H9 (cell line): ENCODE data around the gene KIF22. TPM values are rescaled to one million over a fixed set of nuclear protein-coding genes. Genes with fewer than 3 reads are reported as not detected.
"Not testable (repeated sequence)": the region's sequence is repeated elsewhere in the genome, so short reads cannot be mapped to it uniquely, and the experiment has no call there.

Experiments used
- DNase-seq: peaks from one replicate; pipeline ENCODE4 v3.0.0-alpha.2; 2017
- H2AFZ ChIP-seq: one replicate; pipeline ENCODE4 v1.6.1; 2013; ENCODE audit warnings: mild to moderate bottlenecking, low read length, control low read depth, moderate library complexity
- H2AK5ac ChIP-seq: 2 replicates; pipeline ENCODE4 v1.6.1; 2013; ENCODE audit warnings: low read length, control low read depth, mixed read lengths; ENCODE audit not compliant: insufficient read length
- H2BK120ac ChIP-seq: one replicate; pipeline ENCODE4 v1.6.1; 2013; ENCODE audit warnings: low read depth, mild to moderate bottlenecking, low read length, control low read depth, inconsistent platforms; ENCODE audit not compliant: poor library complexity, severe bottlenecking
- H2BK12ac ChIP-seq: 2 replicates; pipeline ENCODE4 v1.6.1; 2013; ENCODE audit warnings: low read length, control low read depth, mixed read lengths, low read depth; ENCODE audit not compliant: insufficient read length
- H2BK15ac ChIP-seq: 2 replicates; pipeline ENCODE4 v1.6.1; 2013; ENCODE audit warnings: low read depth, low read length, control low read depth
- H2BK20ac ChIP-seq: one replicate; pipeline ENCODE4 v1.6.1; 2013; ENCODE audit warnings: low read depth, mild to moderate bottlenecking, low read length, control low read depth, inconsistent platforms; ENCODE audit not compliant: poor library complexity, severe bottlenecking
- H2BK5ac ChIP-seq: 2 replicates; pipeline ENCODE4 v1.6.1; 2013; ENCODE audit warnings: low read length, control low read depth, mixed read lengths; ENCODE audit not compliant: insufficient read length
- H3K14ac ChIP-seq: 2 replicates; pipeline ENCODE4 v1.6.1; 2013; ENCODE audit warnings: low read length, control low read depth; ENCODE audit not compliant: insufficient read depth
- H3K18ac ChIP-seq: 2 replicates; pipeline ENCODE4 v1.6.1; 2013; ENCODE audit warnings: low read depth, mild to moderate bottlenecking, mixed read lengths, low read length, control low read depth; ENCODE audit not compliant: insufficient read length
- H3K23ac ChIP-seq: 2 replicates; pipeline ENCODE4 v1.6.1; 2013; ENCODE audit warnings: low read length, control low read depth, mixed read lengths, low read depth; ENCODE audit not compliant: insufficient read length
- H3K23me2 ChIP-seq: 2 replicates; pipeline ENCODE4 v1.6.1; 2013; ENCODE audit warnings: low read depth, mild to moderate bottlenecking, mixed read lengths, low read length, control low read depth; ENCODE audit not compliant: insufficient read length, poor library complexity, severe bottlenecking
- H3K27ac ChIP-seq: 2 replicates; pipeline ENCODE4 v1.5.1; 2013; ENCODE audit warnings: low read length, control low read depth, mixed read lengths, low read depth; ENCODE audit not compliant: insufficient read length
- H3K27me3 ChIP-seq: 2 replicates; pipeline ENCODE4 v1.6.1; 2013; ENCODE audit warnings: low read length, control low read depth, inconsistent platforms; ENCODE audit not compliant: insufficient read depth
- H3K4ac ChIP-seq: 2 replicates; pipeline ENCODE4 v1.6.1; 2013; ENCODE audit warnings: low read depth, mild to moderate bottlenecking, control low read depth, inconsistent platforms, low read length, moderate library complexity
- H3K4me1 ChIP-seq: 2 replicates; pipeline ENCODE4 v1.6.1; 2013; ENCODE audit warnings: low read length, control low read depth, inconsistent platforms; ENCODE audit not compliant: insufficient read depth
- H3K4me2 ChIP-seq: 2 replicates; pipeline ENCODE4 v1.6.1; 2013; ENCODE audit warnings: low read length, control low read depth, mixed read lengths; ENCODE audit not compliant: insufficient read length, insufficient read depth
- H3K56ac ChIP-seq: 2 replicates; pipeline ENCODE4 v1.6.1; 2013; ENCODE audit warnings: low read depth, mild to moderate bottlenecking, mixed read lengths, low read length, control low read depth; ENCODE audit not compliant: insufficient read length
- H3K79me1 ChIP-seq: 2 replicates; pipeline ENCODE4 v1.6.1; 2013; ENCODE audit warnings: low read depth, mild to moderate bottlenecking, moderate library complexity, low read length, control low read depth, inconsistent platforms; ENCODE audit not compliant: insufficient read depth, poor library complexity, severe bottlenecking
- H3K79me2 ChIP-seq: 2 replicates; pipeline ENCODE4 v1.6.1; 2013; ENCODE audit warnings: low read length, control low read depth, inconsistent platforms; ENCODE audit not compliant: insufficient read depth
- H3K9ac ChIP-seq: 2 replicates; pipeline ENCODE4 v1.6.1; 2013; ENCODE audit warnings: low read length, control low read depth, mixed read lengths; ENCODE audit not compliant: insufficient read length; ENCODE audit errors: extremely low read depth
- H3K9me3 ChIP-seq: one replicate; pipeline ENCODE4 v1.6.1; 2013; ENCODE audit warnings: low read depth, low read length, inconsistent platforms; ENCODE audit not compliant: control insufficient read depth
- H3T11ph ChIP-seq: one replicate; pipeline ENCODE4 v1.6.1; 2013; ENCODE audit warnings: mild to moderate bottlenecking, low read length, control low read depth, inconsistent platforms
- H4K20me1 ChIP-seq: one replicate; pipeline ENCODE4 v1.6.1; 2013; ENCODE audit not compliant: control insufficient read depth, insufficient read length, insufficient read depth
- H4K5ac ChIP-seq: 2 replicates; pipeline ENCODE4 v1.6.1; 2013; ENCODE audit warnings: low read depth, mild to moderate bottlenecking, mixed read lengths, low read length, control low read depth; ENCODE audit not compliant: insufficient read length
- H4K8ac ChIP-seq: replicated peaks from 2 replicates; pipeline ENCODE4 v1.6.1; 2013; ENCODE audit warnings: low read length, control low read depth, mixed read lengths, low read depth; ENCODE audit not compliant: insufficient read length
- H4K91ac ChIP-seq: 2 replicates; pipeline ENCODE4 v1.6.1; 2013; ENCODE audit warnings: low read depth, mild to moderate bottlenecking, moderate library complexity, mixed read lengths, low read length, control low read depth; ENCODE audit not compliant: insufficient read length
- H3K27ac Mint-ChIP-seq, 3 experiments: 2 replicates in 2 of 3; 3 replicates in 1 of 3; pipeline ENCODE4 v1.8.0; 2020 to 2021; ENCODE audit warnings: mixed read lengths in 3 of 3, mild to moderate bottlenecking in 1 of 3, moderate library complexity in 1 of 3
- H3K27me3 Mint-ChIP-seq: 2 replicates; pipeline ENCODE4 v1.8.0; 2021; ENCODE audit warnings: low read depth, mild to moderate bottlenecking, moderate library complexity, mixed read lengths
- H3K36me3 Mint-ChIP-seq, 3 experiments: 2 replicates in 2 of 3; 3 replicates in 1 of 3; pipeline ENCODE4 v1.8.0; 2020 to 2021; ENCODE audit warnings: low read depth in 3 of 3, mixed read lengths in 3 of 3; ENCODE audit not compliant: insufficient read depth in 1 of 3
- H3K4me1 Mint-ChIP-seq, 2 experiments: 2 replicates each; pipeline ENCODE4 v1.8.0; 2020; ENCODE audit warnings: mixed read lengths in 2 of 2
- H3K4me3 Mint-ChIP-seq, 2 experiments: 2 replicates in 1 of 2; 3 replicates in 1 of 2; pipeline ENCODE4 v1.8.0; 2020 to 2021; ENCODE audit warnings: mild to moderate bottlenecking in 2 of 2, mixed read lengths in 2 of 2, moderate library complexity in 1 of 2
- H3K9me3 Mint-ChIP-seq, 2 experiments: 2 replicates in 1 of 2; 3 replicates in 1 of 2; pipeline ENCODE4 v1.8.0; 2020; ENCODE audit warnings: mild to moderate bottlenecking in 2 of 2, mixed read lengths in 2 of 2, moderate library complexity in 1 of 2
- WGBS: extraction: QIAGEN DNeasy Blood & Tissue Kit; methylation state at CpG from one replicate; pipeline ENCODE4 v1.1.7; 2013; ENCODE audit warnings: missing lambda C conversion rate, low lambda C conversion rate, mixed read lengths; ENCODE audit not compliant: insufficient read length; ENCODE audit errors: extremely low coverage; 5-methylcytosine and 5-hydroxymethylcytosine counted together
- total RNA-seq: library from RNA; stranded (reverse); gene quantifications from 2 replicates; pipeline ENCODE4 v1.2.1, GENCODE V29; 2021
- TF ChIP-seq, protein P1 (sequence below): fragments of 200-600 bp; sonication (generic); conservative IDR thresholded peaks from 3 replicates; pipeline ENCODE4 v1.8.0; 2021; ENCODE audit warnings: antibody characterized with exemption, mild to moderate bottlenecking

Gene KIF22
- total RNA-seq, 1 experiment from 2014 or later, result 151 TPM

DNA sequence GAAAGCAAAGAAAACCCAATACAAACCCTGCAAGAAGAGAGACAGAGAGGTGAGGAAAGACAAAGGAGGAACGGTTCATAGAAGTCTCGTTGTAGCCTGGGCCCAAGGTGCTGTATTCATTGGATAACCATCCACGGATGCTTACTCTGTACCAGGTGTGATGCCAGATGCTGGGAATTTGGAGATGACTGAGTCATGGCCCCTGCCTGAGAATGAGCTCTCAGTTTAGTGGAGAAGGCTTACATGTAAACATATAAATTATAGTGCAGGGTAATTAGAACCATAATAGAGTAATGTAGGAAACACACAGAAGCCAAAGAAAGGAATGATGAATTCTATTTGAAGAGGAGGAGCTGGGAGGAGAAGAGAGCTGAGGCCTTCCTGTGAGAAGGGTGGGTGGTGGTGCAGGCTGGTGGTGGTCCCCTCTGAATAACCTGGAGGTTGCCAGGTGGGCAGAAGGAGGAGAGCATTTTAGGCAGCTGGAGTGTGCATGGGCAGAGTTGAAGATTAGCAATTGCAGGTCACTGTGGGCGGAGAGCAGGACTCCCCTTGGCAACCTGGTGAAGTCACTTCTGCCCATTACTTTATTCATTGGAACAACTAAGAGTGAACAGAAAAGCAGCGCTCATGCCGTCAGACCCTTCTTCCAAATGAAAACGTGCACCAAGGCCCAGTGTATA, 20.2 kb upstream of the KIF22 start:
- Histone ChIP-seq H3K18ac (no peak overlapping the region), H2BK5ac (no peak overlapping the region), H4K5ac (no peak overlapping the region), H3K27ac (no peak overlapping the region), H4K20me1 (no peaks in the 10 kb centered on the region), H2BK120ac (no peak overlapping the region), H3K79me2 (no peaks in the 10 kb centered on the region), H3K4me1 (no peaks in the 10 kb centered on the region), H3K4ac (no peak overlapping the region), H4K8ac (no peak overlapping the region), H3K79me1 (no peaks in the 10 kb centered on the region), H3T11ph (no peak overlapping the region), H2BK15ac (no peak overlapping the region), H2AK5ac (no peak overlapping the region), H2BK20ac (no peak overlapping the region), H3K56ac (no peak overlapping the region), H3K9ac (no peak overlapping the region), H2AFZ (no peak overlapping the region), H2BK12ac (no peak overlapping the region), H3K9me3 (no peaks in the 10 kb centered on the region), H3K23me2 (no peaks in the 10 kb centered on the region), H4K91ac (no peak overlapping the region), H3K4me2 (no peak overlapping the region), H3K14ac (no peak overlapping the region; the same call in 1 of the 2 replicates), H3K23ac (no peak overlapping the region), H3K27me3 (no peaks in the 10 kb centered on the region)
- no peak for DNase-seq
- TF ChIP-seq, protein P1, sequence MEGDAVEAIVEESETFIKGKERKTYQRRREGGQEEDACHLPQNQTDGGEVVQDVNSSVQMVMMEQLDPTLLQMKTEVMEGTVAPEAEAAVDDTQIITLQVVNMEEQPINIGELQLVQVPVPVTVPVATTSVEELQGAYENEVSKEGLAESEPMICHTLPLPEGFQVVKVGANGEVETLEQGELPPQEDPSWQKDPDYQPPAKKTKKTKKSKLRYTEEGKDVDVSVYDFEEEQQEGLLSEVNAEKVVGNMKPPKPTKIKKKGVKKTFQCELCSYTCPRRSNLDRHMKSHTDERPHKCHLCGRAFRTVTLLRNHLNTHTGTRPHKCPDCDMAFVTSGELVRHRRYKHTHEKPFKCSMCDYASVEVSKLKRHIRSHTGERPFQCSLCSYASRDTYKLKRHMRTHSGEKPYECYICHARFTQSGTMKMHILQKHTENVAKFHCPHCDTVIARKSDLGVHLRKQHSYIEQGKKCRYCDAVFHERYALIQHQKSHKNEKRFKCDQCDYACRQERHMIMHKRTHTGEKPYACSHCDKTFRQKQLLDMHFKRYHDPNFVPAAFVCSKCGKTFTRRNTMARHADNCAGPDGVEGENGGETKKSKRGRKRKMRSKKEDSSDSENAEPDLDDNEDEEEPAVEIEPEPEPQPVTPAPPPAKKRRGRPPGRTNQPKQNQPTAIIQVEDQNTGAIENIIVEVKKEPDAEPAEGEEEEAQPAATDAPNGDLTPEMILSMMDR, result no peak
- peaks cover 3 to 9% of the 10 kb centered on the region in 2 experiments; a peak in 2 of 4 replicates for H3K4me1 Mint-ChIP-seq
- H3K9me3 Mint-ChIP-seq, result no peaks in the 10 kb centered on the region
- WGBS, result no CpG with 5 or more reads among the region's 7 CpGs
- peaks cover 4% of the 10 kb centered on the region for H3K27me3 Mint-ChIP-seq
- no peak overlapping the region for H3K4me3 Mint-ChIP-seq
- H3K27ac Mint-ChIP-seq, result no peak overlapping the region
- no peaks in the 10 kb centered on the region for H3K36me3 Mint-ChIP-seq

GRCh38 chr16:29772330-29772729, 18.2 kb upstream of the KIF22 start:
- not testable (repeated sequence) for H3K4me3 Mint-ChIP-seq, H2BK20ac ChIP-seq, DNase-seq, H3K79me1 ChIP-seq, H3K79me2 ChIP-seq, H2AK5ac ChIP-seq, H4K91ac ChIP-seq, H3K23me2 ChIP-seq, H3K36me3 Mint-ChIP-seq, H3K4me1 Mint-ChIP-seq, H3K27ac ChIP-seq, H2BK5ac ChIP-seq, H3K4me2 ChIP-seq, H3K4ac ChIP-seq, H2BK15ac ChIP-seq, H3K18ac ChIP-seq, H3K4me1 ChIP-seq, H3K56ac ChIP-seq, H3K27me3 ChIP-seq, H3K27me3 Mint-ChIP-seq, H2BK120ac ChIP-seq, H3K23ac ChIP-seq, H2AFZ ChIP-seq, H3K9ac ChIP-seq, H3K14ac ChIP-seq, H3K9me3 ChIP-seq, H2BK12ac ChIP-seq, H4K5ac ChIP-seq, H4K20me1 ChIP-seq, H3T11ph ChIP-seq, H3K9me3 Mint-ChIP-seq, H4K8ac ChIP-seq
- peak overlapping the region in 1 of 3 experiments; percentile 63; a peak in 2 of 7 replicates for H3K27ac Mint-ChIP-seq
- no CpG with 5 or more reads among the region's 7 CpGs for WGBS
